ENCODE measurements around the gene SAP30BP.

The SAP30BP gene

GRCh38 chr17:75685499-75685898 is 18.4 kb downstream of the SAP30BP start:
- DNase-seq (ENCODE audit: low read depth), result no peak

GRCh38 chr17:75688209-75688825 is 21.2 kb downstream of the SAP30BP start:
- DNase-seq (ENCODE audit: low read depth), result no peak

GRCh38 chr17:75689441-75689873 is 22.3 kb downstream of the SAP30BP start:
- DNase-seq (ENCODE audit: low read depth), result peak; percentile 19

GRCh38 chr17:75691371-75691791 is 24.2 kb downstream of the SAP30BP start:
- DNase-seq (ENCODE audit: low read depth), result no peak

- DNase-seq (ENCODE audit: low read depth), result no peak
Measured at GRCh38 chr17:75691801-75692626, 24.9 kb downstream of the SAP30BP start.

- no peak for DNase-seq (ENCODE audit: low read depth)
Measured at GRCh38 chr17:75692976-75693375, 25.8 kb downstream of the SAP30BP start.

- DNase-seq (ENCODE audit: low read depth), result no peak
Measured at GRCh38 chr17:75693500-75694481, 26.7 kb downstream of the SAP30BP start.

GRCh38 chr17:75694536-75694935 is 27.4 kb downstream of the SAP30BP start:
- DNase-seq (ENCODE audit: low read depth), result no peak

- no peak for DNase-seq (ENCODE audit: low read depth)
Measured at GRCh38 chr17:75695141-75695829, 28.1 kb downstream of the SAP30BP start.

- DNase-seq (ENCODE audit: low read depth), result no peak
Measured at GRCh38 chr17:75695830-75696271, 28.7 kb downstream of the SAP30BP start.

GRCh38 chr17:75697651-75698291 is 30.6 kb downstream of the SAP30BP start:
- DNase-seq (ENCODE audit: low read depth), result no peak

- no peak for DNase-seq (ENCODE audit: low read depth)
Measured at GRCh38 chr17:75698659-75699058, 31.5 kb downstream of the SAP30BP start.

GRCh38 chr17:75701288-75701687 is 34.1 kb downstream of the SAP30BP start:
- DNase-seq (ENCODE audit: low read depth), result no peak

GRCh38 chr17:75703191-75703590 is 36.1 kb downstream of the SAP30BP start:
- no peak for DNase-seq (ENCODE audit: low read depth)

GRCh38 chr17:75703591-75703990 is 36.5 kb downstream of the SAP30BP start:
- no peak for DNase-seq (ENCODE audit: low read depth)

- DNase-seq (ENCODE audit: low read depth), result no peak
Measured at GRCh38 chr17:75704963-75705875, 38.1 kb downstream of the SAP30BP start.

GRCh38 chr17:75706042-75706728 is 39.0 kb downstream of the SAP30BP start:
- DNase-seq (ENCODE audit: low read depth), result no peak

- no peak for DNase-seq (ENCODE audit: low read depth)
Measured at GRCh38 chr17:75707079-75707571, 40.0 kb downstream of the SAP30BP start.

GRCh38 chr17:75712446-75712845 is 45.3 kb downstream of the SAP30BP start:
- DNase-seq (ENCODE audit: low read depth), result no peak

Data from activated gamma-delta T cell treated with anti-CD3 and anti-CD28 coated beads, Interleukin-2, amount 50 U/mL, for 16 hours (primary cell).